HG03045 (cell line): ENCODE data around the gene YARS2.
"Not testable (repeated sequence)": the region's sequence is repeated elsewhere in the genome, so short reads cannot be mapped to it uniquely, and the experiment has no call there.

Source experiments
- ATAC-seq: cut with Tn5 transposase; IDR thresholded peaks from one replicate; pipeline ENCODE4 v1.9.1; 2021; ENCODE audit warnings: mild to moderate bottlenecking, moderate library complexity; ENCODE audit not compliant: unreplicated experiment

YARS2 gene

DNA sequence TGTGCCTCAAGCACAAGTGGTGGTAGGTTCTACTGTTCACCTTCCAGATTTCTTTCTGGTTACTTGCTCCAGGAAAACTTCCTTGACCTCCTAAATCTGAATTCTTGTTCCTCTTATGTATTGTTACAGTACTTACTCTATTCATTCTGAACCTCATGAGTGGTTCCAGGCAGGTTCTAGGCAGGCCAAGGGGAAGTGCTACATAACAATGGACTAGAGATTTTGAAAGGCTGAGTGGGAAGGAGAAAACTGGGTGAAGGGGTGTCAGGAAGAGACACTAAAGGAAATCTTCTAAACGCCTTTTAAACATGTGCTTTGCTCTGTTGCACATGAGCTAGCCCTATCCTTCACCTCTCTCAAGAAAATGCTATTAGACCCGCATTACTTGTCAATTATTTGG lies 1.6 kb downstream of the YARS2 start:
- no peak for ATAC-seq

DNA sequence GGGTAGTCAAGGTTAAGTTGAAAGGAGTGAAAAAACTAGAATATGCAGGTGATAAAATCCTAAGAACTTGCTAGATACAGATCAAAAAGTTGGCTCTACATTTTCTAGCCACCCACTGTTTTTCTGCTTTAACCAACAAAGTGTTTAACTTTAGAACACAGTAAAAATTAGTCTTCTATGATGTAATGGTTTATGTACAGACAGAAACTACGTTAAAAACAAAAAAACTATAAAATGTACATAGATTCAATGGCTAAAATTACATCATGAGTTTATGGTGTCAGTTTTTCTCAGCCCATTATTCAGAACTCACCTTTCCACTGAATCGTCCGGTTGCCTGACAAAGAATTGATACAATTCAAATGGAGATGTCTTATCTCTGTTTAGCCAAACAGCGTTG lies 2.1 kb downstream of the YARS2 start:
- no peak for ATAC-seq

DNA sequence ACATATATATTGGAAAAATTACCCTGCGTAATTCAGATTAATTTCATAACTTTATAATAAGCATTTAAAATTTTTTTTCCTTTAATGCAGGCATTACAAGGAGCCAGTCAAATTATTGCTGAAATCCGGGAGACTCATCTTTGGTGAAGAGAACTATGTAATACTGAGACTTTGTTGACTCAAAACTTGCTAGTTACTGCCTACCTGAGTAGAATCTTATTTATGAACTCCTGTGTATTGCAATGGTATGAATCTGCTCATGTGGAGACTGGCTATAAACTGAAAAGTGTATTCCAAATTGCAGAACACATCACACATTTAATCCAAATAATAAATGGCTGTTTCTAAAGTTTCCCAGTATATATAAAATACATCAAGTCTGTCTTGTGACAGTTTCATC lies 12.4 kb downstream of the YARS2 start:
- no peak for ATAC-seq

DNA sequence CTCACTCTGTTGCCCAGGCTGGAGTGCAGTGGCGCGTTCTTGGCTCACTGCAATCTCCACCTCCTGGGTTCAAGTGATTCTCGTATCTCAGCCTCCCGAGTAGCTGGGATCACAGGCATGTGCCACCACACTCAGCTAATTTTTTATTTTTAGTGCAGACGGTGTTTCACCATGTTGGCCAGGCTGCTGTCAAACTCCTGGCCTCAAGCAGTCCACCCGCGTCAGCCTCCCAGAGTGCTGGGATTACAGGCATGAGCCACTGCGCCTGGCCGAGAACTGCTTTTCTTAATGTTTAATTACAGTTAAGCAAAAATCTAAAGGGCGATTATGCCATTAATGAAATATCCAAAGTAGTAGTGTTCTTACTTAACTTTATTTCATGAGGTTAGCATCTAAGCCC lies 13.6 kb downstream of the YARS2 start:
- ATAC-seq = no peak

DNA sequence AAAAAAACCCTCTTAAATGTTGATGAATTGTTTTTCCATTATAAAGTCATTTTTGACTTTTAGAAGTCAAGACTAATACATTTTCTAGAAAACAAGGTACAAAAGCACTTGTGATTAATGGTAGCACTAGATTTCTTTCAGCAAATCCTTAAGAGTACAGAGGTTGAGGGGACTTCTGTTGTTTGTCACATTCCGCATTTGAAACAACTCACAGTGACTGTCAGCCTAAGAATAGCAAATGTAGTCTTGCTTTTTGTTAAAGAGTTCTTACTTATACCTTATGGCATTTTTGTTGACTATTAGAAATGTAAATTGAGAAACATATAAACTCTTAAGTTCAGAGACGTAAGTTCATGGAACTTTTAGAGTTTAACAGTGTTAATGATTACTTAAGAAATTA lies 16.4 kb downstream of the YARS2 start:
- ATAC-seq = no peak

DNA sequence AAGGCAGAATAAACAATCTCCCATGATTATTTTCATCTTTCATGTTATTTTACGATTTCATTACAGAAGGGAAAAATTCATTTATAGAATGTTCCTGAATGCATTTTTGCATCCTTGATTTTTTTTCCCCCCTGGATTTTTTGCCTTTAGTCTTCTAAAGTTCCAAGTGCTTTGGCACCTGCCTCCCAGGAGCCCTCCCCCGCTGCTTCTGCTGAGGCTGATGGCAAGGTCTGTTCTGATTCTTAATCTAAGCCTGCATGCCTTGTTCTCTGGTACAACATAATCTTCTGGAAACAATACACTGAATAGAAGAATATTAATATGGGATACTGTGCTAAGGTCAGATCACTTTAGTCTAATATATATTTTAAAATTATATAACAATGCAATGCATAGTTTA lies 18.0 kb downstream of the YARS2 start:
- ATAC-seq = no peak

DNA sequence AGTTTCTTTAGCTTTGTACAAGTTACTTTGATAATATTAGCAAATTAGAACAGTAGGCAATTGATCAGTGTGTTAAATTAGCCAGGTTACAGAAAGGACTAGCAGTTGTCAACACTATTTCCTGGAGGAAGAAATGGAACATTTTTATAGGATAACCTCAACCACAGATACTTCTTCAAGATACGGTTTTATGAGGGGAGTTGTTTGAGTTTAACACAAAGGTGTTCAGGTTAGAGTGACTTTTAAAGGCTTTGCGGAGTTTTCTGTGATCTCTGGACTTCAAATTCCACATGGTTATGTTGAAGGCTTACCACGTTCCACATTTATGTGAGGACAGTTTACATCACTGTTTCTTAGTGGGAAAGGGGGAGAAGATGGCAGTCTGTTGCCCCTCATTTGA lies 19.3 kb downstream of the YARS2 start:
- no peak for ATAC-seq

DNA sequence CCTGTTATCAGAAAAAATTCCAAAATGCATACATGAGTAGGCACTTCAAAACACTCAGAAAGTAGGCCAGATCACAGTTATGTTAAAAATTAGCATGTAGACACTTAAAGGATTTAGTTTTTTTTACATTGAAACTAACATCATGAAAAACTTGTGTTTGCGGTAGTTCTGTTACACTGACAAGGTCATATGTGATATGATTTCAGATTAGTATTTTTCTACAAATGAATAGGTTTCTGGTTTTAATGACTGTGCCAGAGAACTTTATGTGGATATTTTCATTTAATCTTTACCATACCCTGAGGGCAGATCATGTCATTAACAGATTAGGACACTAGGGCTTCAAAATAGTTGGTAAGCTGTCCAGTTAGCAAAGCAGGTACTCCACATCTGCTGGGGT lies 20.7 kb downstream of the YARS2 start:
- no peak for ATAC-seq

DNA sequence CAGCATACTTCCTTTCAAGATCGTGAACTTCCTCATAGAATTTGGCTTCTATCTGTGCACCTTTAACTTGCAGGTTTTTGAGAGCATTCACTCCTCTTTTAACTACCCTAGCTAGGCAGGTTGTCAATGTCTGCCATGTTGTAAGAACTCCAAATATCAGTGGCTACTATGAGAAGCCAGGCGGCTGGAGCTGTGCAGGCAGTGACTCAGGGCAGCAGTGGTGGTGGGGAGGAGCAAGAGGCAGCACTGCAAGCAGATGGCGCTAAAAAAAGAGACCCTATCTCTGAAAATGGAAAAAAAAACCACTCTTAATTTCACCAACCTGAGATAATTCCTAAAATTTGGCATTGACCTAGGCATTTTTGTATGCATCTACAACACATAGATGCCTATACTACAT lies 28.5 kb downstream of the YARS2 start:
- ATAC-seq = no peak

DNA sequence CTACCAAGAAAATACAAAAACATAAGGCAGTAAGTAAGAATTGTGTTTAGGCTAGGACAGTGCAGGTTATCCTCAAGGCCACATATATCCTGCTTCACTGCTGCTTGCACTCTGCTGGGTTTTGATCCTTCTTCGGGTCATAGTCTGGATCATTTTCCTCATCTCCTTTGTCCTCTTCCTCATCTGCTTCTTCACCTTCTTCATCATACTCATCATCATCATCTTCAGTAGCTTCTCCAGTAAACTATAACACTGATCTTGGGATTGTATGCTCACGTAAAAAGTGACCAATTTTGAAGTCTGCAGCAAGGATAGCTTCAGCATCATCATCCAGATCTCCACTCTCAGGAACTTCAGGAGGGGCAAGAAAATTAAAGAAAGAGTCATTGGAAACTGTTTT lies 29.4 kb downstream of the YARS2 start:
- ATAC-seq = no peak

DNA sequence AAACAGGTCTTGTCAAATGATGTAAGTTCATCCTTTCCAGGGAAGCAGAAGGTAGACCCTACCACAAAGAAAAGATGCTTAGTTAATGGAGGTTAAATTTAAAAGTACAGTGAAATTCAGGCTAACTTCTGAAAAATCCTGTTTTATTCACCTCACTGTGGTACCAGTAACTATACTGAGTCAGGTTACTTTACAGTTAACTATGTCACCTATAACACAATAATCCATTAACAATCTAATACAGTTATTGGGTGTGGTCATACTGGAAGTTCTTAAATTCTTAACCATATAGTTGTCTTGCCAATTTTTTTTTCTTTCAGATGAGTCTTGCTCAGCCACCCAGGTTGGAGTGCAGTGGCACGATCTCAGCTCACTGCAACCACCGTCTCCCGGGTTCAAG lies 30.4 kb downstream of the YARS2 start:
- ATAC-seq = not testable (repeated sequence)

DNA sequence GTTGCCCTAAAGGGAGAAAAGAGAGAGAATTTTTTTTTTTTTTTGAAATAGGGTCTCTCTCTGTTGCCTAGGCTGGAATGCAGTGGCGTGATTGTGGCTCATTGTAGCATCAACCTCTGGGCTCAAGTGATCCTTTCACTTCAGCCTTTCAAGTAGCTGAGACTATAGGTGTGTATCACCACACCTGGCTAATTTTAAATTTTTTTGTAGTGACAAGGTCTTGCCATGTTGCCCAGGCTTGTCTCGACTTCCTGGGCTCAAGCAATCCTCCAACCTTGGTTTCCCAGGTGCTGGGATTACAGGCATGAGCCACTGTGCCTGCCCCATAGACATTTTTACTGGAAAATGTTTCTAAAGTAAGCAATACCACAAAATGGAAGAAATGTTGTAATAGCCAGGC lies 36.8 kb downstream of the YARS2 start:
- no peak for ATAC-seq

DNA sequence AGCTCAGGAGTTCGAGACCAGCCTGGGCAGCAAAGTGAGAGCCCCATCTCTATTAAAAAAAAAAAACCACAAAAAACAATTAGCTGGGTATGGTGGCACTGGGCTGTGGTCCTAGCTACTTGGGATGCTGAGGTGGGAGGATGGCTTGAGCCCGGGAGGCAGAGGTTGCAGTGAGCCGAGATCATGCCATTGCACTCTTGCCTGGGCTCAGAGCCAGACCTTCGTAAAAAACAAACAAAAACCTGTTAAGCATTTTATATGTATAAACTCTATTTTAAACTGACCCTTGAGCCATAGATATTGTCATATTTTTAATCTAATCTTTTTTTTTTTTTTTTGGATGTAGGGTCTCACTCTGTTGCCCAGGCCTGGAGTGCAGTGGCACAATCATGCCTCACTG lies 40.9 kb downstream of the YARS2 start:
- no peak for ATAC-seq

DNA sequence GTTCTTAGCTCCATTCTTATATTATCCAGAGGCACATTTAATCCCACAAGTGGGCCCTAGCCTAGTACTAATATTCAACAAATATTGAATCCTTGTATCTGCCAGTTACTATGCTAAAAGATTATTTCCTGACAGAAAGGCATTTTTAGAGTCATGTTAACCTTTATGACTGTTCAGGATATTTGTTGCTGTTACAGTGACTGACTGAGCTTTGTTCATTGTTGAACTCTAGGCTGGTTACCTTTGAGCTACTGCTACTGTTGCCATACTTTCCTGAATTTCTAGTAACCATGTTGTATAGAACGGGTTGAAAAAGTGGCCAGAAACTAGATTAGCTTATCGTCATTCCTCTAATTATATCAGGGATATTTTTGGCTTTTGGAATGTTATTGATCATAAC lies 46.8 kb downstream of the YARS2 start:
- no peak for ATAC-seq

DNA sequence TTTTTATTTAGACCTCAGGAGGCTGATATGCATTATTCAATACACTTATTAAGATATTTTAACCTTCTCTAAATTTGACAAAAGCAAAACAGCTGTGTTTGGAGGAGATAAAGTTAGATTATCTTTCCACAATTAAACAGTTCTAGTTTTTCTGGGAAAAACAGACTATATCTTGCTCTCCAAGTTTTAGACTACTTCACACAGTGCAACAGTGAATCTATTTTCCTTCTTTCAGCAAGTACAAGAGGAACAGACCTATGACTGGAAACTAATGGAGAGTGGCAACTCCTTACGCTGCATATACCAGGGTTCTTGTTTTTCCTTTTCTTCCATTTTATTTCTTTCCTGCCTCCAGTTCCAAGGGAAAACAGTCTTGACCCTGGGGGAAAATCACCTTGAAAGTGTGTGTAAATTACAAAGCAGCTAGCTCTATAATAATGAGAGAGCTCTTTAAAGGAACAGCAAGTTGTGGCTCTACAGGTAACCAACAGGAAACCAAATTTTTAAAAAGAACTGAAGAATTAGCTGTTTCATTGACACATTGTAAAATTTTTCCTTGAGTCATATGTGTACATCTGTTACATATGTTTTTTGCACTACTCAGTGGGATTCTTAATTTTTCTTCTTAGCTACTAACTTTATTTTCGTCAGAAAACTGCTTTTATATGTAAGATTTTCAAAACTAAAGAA lies 49.2 kb downstream of the YARS2 start:
- ATAC-seq = no peak

DNA sequence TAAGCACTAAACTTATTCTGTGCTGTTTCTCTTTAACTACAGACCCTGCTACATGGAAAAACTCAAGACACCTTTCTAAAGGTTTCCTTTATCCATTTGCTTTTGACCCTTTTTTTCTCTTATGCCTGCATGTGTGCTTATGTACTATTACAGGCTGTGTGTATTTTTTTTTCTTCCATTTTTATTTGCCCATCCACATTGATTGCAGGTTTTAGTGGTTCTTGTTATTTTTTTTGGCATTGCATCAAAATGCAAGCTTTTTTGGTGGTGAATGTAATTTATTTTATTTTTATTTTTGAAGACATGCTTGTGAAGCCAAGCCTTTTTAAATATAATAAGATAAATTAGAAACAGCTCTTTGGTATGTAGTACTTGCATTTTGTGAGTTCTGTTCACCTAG lies 49.9 kb downstream of the YARS2 start:
- no peak for ATAC-seq

DNA sequence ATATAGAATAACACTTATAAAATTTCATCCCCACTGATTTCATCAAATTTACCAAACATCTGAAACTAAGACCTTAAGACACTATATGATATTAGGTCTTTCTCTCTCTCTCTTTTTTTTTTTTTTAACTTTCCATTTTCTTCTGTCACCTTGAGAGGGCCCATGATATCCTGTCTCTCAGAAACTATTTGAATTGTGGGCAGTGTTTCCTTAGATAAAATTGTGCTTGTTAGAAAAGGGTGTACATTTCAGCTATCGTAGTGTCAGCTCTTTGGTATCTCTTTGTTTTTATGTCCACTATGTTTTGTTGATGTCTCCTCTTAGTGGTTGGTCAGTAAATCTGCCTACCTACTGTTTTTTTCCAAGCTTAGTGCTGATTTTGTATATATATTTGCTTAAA lies 52.8 kb downstream of the YARS2 start:
- ATAC-seq = no peak

DNA sequence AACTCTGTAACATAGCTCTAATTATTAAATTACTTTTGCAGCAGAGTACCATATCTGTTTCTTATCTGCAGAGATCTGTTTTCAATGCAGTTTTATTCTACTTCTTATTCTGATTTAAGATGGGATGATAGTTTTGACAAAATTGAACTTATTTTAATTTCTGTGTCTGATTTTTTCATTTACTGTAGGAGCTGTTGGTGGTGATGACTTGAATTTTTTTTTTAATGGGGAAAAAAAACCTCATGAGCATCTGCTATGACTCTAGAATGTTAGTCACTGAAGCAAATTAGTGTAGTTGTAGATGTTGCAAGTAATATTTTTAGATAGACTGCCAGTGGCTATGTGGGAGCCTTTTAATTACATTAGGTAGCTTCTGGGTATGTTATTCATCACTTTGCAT lies 53.2 kb downstream of the YARS2 start:
- no peak for ATAC-seq

DNA sequence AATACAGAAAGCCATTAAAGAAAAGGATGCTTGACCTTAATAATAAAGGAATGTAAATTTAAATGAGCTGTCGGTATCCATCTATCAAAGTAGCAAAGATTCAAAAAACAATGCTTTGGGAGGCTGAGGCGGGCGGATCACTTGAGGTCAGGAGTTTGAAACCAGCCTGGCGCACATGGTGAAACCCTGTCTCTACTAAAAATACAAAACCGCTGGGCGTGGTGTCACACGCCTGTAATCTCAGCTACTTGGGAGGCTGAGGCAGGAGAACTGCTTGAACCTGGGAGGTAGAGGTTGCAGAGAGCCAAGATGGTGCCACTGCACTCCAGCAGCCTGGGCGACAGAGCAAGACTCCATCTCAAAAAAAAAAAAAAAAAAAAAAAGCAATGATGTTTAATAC lies 56.3 kb downstream of the YARS2 start:
- not testable (repeated sequence) for ATAC-seq

DNA sequence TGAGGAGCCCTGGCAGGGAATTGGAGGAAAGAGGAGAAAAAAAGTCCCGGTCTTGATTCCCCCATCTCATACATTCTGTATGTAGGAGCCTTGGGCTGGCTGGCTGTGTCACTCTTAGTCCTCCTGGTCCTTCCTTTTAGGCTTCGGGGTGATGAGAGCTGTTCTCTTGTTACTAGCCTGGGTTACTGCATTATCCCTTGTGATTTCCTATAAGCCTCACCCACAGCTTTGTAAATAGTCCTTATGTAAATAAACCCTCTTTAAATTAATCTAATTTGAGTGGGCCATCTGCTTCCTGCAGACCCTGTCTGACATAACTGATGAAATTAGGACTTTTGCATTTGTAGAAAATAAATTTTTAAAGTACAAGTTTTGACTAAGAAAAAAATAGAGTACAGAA lies 57.4 kb downstream of the YARS2 start:
- ATAC-seq = no peak

DNA sequence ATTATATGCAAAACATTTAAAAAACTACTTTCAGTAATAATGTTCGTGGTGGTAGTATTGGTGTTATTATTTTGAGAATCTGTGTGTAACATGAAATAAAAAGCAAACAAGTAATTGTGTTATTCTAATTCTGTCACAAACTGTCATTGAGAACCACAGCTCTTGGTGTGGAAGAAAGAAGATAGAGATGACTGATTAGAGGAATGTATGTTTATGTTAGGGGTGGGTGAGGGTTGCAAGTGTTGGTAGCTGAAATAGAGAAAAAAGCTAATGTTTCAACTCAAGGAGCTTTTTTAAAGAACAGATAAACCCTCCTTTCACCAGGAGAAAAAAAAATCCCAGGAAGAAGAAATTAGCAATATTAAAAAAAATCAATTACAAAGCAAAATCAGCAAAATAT lies 58.3 kb downstream of the YARS2 start:
- ATAC-seq = no peak
